NCI-H2081 (cell line): ENCODE data around the gene BFSP2.
A peak's percentile ranks its signal among the peaks of the same experiment; 100 is the strongest.

ENCODE experiments used
- DNase-seq, 2 experiments: peaks; one replicate each; lab custom pipeline; 2025; lab: John Stamatoyannopoulos, UW

Gene BFSP2

GRCh38 chr3:133383741-133384140 lies 16.1 kb upstream of the BFSP2 start:
- DNase-seq = no peak

GRCh38 chr3:133384331-133385027 lies 15.4 kb upstream of the BFSP2 start:
- DNase-seq = peak; percentile 65 to 82

DNA sequence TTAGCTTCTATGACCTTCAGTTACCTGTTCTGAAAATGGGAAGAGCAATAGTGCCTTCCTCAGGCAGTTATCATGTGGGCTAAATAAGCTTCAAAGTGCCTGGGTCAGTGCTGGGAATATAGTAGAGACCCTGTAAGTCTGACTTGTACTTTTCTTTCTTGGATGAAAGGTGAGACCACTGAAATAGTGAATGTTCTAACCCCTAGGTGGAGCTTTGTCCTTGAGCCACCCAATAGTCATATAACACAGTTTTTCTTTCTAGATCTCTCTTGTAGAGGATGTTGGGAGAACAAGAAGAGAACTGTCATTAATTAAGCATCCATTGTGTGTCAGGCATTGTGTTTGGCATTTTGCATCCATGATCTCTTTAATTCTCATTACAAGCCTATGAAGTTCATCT lies 13.0 kb upstream of the BFSP2 start:
- DNase-seq = no peak

GRCh38 chr3:133387341-133387740 lies 12.5 kb upstream of the BFSP2 start:
- DNase-seq = no peak

- DNase-seq = no peak
These were observed 11.0 kb upstream of the BFSP2 start for GRCh38 chr3:133388696-133389395.

DNA sequence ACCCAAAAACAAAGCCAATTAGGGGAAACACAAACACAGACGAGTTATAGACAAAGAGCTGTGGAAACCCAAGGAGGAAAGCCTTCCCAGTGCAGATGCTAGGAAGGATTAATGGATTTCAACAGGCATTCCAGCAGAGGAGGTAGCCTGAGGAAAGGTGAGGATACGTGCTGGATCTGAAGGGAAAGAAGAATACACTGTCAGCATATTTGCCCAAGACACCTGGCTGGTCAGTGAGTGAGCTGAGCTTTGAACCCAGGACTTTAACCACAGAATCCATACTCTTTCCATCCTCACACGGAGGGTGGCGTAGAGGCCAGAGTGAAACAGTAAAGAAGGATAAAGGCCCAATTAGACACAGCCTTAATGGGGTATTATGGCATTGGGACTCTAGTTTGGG lies 9.1 kb upstream of the BFSP2 start:
- no peak for DNase-seq

DNA sequence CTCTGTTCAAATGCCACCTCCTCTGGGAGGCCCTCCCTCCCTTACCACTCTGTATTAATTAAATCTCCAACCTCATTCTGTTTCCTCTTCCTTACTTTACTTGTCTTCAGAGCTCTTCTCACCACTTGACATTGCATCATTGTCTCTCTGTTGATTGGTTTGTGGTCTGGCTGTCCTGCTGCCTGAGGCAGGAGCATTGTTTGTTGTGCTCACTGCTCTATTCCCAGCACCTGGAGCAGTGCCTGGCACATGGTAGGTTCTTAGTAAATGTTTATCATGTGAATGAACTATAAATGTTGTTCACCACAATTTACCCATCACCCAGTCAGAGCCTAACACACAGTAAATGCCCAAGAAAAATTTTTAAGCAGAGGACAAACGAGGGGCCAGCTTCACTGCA lies 6.7 kb upstream of the BFSP2 start:
- no peak for DNase-seq

DNA sequence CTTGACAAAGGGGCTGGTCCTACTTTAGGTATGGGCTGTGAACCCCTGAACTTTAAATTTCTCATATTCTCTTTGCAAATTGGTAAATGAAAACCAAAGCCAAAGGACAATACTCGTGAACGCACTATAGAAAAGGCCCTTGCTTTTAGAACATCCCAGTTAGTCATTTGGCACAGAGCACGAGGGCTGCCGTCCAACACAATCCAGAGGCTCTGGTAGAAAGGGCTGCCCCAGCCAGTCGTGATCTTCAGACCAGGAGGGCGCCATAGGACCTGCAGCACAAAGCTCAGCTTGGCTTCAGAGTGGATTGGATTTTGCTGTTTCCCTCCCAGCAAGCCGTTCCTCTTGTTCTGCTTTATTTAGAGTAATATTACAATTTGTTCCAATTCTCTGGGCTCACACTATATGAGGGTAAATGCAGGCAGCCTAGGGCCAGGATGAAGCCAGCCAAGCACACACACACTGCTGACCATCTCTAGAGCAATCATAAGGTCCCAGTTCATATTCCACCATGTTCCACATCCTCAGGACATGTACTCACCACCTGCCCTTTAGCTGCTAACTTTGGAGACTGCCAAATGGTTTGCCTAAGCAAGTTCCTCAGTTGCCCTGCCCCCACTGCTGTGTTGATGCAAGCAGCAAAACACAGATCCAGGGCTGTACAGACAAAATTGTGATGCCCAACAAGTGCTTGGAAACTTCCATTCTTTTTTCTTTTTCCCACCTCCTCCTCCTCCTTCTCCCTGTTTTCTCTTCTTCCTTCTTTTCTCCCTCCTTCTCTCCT lies 6.0 kb upstream of the BFSP2 start:
- DNase-seq = no peak

- DNase-seq = no peak
These were observed 5.1 kb upstream of the BFSP2 start for GRCh38 chr3:133394561-133395311.

DNA sequence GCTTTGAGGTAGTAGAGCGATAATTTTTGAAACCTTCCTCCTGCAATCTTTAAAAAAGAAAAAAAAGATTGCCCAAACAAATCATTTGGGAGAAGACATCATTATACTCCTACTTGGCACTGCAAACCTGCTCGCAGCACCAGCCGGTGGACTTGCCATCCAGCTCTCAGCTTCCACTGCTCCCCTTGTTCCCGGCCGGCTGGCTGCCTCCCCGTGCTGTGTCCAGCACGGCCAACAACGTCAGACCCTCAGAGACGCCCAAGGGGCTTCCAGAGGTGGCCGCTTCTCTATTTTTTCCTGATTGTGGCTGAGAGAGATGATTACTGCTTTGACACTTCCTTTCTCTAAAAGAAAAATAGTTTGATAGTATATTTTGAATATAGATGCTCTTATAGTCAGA lies 3.0 kb upstream of the BFSP2 start:
- DNase-seq = no peak

GRCh38 chr3:133401374-133402135 lies 1.7 kb downstream of the BFSP2 start:
- DNase-seq = peak in 1 of 2 experiments; percentile 47

DNA sequence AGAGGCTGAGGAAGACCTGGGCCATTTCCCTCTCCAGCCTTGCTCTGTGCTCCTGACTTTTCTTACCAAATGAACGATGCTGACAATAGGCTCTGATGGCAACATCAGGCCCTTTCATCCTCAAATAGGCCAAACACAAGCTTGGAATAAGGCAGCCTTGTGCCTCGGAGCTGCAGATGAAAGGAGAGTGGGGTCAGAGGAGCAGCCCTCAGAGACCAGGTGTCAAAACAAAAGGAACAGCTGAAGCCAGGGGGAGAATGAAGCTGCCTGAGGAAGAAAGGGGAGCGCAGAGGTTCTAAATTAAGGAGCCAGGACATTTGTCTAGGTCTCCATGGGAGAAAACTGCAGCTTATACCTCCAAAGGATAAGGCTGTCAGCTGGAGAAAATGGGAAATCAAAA lies 5.1 kb downstream of the BFSP2 start:
- no peak for DNase-seq

GRCh38 chr3:133408366-133408765 lies 8.5 kb downstream of the BFSP2 start:
- no peak for DNase-seq

GRCh38 chr3:133408961-133409360 lies 9.1 kb downstream of the BFSP2 start:
- DNase-seq = no peak

DNA sequence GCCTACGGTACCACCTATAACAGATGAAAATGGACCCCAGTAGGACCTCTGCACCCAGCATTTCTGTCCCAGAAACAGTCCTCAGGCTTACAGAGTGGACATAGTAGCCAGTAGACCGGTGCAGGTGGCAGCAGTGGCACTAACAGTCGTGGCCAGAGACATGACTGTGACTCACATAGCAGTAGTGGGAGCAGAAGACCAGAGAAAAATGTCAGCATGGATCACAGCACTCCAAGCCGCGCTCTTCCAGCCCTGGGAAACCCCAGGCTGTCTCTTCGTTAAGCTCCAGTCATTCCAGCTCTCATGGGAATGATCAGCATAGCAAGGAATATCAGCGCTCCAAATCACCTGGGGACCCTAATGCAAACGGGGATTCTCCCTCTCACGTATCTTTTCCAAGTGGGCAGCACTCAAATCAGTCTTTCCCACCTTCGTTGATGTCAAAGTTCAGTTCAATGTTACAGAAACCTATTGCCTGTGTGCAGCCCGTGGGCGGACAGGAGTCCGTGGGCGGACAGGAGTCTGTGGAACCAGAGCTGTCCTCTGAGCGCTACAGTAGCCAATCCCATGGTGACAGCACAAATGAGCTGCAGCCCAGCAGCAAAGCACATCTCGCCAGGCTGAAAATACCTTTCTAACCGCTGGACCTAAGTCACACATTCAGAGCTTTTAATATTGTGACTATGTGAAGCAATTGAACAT lies 10.5 kb downstream of the BFSP2 start:
- DNase-seq = no peak

DNA sequence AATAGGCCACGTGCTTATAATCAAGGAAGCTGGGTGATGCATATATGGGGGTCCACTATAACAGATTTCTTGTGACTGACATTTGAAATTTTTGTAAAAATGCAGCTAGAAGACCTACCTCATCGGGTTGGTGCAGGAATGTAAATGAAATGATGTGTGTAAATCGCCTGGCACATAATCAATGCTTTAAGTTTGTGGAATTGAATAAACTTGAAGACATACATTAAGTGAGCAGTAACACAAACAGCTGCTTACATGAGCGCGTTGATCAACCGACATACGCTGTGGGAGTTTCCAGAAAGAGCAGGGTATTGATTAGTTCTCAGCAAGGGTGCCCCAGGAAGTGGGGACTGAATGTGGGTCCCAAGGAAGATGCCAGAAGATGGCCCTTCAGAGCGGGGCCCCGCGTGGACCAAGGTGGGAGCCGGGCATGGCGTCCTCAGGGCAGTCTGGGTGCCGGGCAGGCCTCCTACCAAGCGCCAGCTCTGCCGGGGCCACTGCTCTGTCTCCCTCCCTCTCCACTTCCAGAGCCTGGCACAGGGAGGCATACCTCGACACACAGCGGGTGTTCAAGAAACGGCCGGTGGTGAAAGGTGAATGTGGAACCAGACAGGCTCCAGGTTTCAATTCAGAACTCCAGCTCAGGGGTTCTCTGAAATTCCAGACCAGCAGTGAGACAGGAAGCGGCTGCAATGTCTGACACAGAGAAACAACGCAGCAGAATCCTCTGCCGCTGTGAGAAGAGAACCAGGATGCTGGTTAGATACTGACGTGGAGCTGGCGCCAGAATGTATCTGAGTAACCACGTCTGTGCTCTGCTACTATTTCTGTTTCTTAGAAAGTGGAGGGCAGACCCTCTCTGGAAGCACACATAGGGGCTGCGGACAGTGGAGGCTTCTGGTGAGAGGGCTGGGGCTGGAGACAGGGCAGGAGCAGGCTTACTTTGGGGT lies 12.6 kb downstream of the BFSP2 start:
- no peak for DNase-seq

GRCh38 chr3:133413161-133414020 lies 13.5 kb downstream of the BFSP2 start:
- peak in 1 of 2 experiments; percentile 37 for DNase-seq

DNA sequence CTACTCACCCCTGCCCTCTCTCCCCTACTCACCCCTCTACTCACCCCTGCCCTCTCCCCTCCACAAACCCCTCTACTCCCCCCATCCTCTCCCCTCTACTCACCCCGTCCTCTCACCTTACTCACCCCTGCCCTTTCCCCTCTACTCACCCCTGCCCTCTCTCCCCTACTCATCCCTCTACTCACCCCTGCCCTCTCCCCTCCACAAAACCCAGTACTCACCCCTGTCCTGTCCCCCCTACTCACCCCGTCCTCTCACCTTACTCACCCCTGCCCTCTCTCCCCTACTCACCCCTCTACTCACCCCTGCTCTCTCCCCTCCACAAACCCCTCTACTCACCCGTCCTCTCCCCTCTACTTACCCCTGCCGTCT lies 14.2 kb downstream of the BFSP2 start:
- no peak for DNase-seq

GRCh38 chr3:133418361-133418760 lies 18.5 kb downstream of the BFSP2 start:
- no peak for DNase-seq
